Liver (tissue), 3 donors: ENCODE data around the gene GPR156.

Experiments used
- CTCF ChIP-seq: fragments of 150-350 bp; IDR thresholded peaks from 2 replicates; pipeline ENCODE4 v1.5.1; 2017; ENCODE audit warnings: improper control_type of control experiment, low read depth, low read length; ENCODE audit not compliant: missing input control
- EGR1 ChIP-seq, 2 donors: IDR thresholded peaks; 2 replicates each; pipeline ENCODE4 v1.6.1; 2016 to 2018; ENCODE audit warnings: antibody characterized with exemption in 2 of 2, low read depth in 2 of 2
- FOXA1 ChIP-seq: IDR thresholded peaks from 2 replicates; pipeline ENCODE4 v1.6.1; 2016; ENCODE audit warnings: antibody characterized with exemption
- GABPA ChIP-seq, 2 donors: IDR thresholded peaks in 1 of 2; conservative IDR thresholded peaks in 1 of 2; 2 replicates each; pipeline ENCODE4 v1.6.1; 2016; ENCODE audit warnings: antibody characterized with exemption in 2 of 2, mild to moderate bottlenecking in 1 of 2, moderate library complexity in 1 of 2
- HNF4A ChIP-seq, 2 donors: conservative IDR thresholded peaks; 2 replicates each; pipeline ENCODE4 v1.6.1; 2016; ENCODE audit warnings: antibody characterized with exemption in 2 of 2, mild to moderate bottlenecking in 2 of 2
- JUND ChIP-seq, 2 donors: IDR thresholded peaks; 2 replicates each; pipeline ENCODE4 v1.6.1; 2016; ENCODE audit warnings: antibody characterized with exemption in 2 of 2
- RAD21 ChIP-seq, 2 donors: IDR thresholded peaks; 2 replicates each; pipeline ENCODE4 v1.6.1; 2016; ENCODE audit warnings: antibody characterized with exemption in 2 of 2, mild to moderate bottlenecking in 2 of 2
- REST ChIP-seq: IDR thresholded peaks from 2 replicates; pipeline ENCODE4 v1.6.1; 2016; ENCODE audit warnings: antibody characterized with exemption, mild to moderate bottlenecking
- RXRA ChIP-seq, 2 donors: IDR thresholded peaks; 2 replicates each; pipeline ENCODE4 v1.6.1; 2017 to 2018; ENCODE audit warnings: antibody characterized with exemption in 2 of 2, mild to moderate bottlenecking in 1 of 2
- SP1 ChIP-seq: IDR thresholded peaks from 2 replicates; pipeline ENCODE4 v1.6.1; 2018; ENCODE audit warnings: antibody characterized with exemption, mild to moderate bottlenecking
- TAF1 ChIP-seq: conservative IDR thresholded peaks from 2 replicates; pipeline ENCODE4 v1.6.1; 2016; ENCODE audit warnings: antibody characterized with exemption, mild to moderate bottlenecking
- YY1 ChIP-seq: IDR thresholded peaks from 2 replicates; pipeline ENCODE4 v1.6.1; 2016; ENCODE audit warnings: antibody characterized with exemption, mild to moderate bottlenecking
- TF ChIP-seq, protein P1 (sequence below): IDR thresholded peaks from 2 replicates; pipeline ENCODE4 v1.6.1; 2016; ENCODE audit warnings: antibody characterized with exemption
- TF ChIP-seq, protein P2 (sequence below): IDR thresholded peaks from 2 replicates; pipeline ENCODE4 v1.6.1; 2016; ENCODE audit warnings: antibody characterized with exemption
- donor health status: healthy.
- donor health status: healthy.

DNA sequence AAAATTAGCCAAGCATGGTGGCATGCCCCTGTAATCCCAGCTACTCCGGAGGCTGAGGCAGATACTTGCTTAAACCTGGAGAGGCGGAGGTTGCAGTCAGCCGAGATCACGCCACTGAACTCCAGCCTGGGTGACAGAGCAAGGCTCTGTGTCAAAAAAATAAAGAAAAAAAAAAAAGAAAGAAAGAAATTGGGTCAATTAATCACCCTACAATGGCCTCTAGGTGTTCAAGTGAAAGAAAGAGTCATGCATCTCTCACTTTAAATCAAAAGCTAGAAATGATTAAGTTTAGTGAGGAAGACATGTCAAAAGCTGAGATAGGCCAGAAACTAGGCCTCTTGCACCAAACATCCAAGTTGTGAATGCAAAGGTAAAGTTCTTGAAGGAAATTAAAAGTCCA is 145.9 kb downstream of the GPR156 start:
- TF ChIP-seq CTCF (no peak), SP1 (no peak), JUND (IDR thresholded peaks at IDR 0.05) (no peak), GABPA (IDR thresholded peaks at IDR 0.05 in 1 of 2, conservative IDR thresholded peaks at IDR 0.05 in 1 of 2) (no peak), TAF1 (no peak), RAD21 (IDR thresholded peaks at IDR 0.05) (no peak), YY1 (no peak), REST (no peak), EGR1 (IDR thresholded peaks at IDR 0.05; ENCODE audit: low read depth in 2 of 2) (no peak), HNF4A (conservative IDR thresholded peaks at IDR 0.05) (no peak), FOXA1 (no peak), RXRA (IDR thresholded peaks at IDR 0.05) (no peak)
- TF ChIP-seq, protein P1, sequence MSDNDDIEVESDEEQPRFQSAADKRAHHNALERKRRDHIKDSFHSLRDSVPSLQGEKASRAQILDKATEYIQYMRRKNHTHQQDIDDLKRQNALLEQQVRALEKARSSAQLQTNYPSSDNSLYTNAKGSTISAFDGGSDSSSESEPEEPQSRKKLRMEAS = no peak
- TF ChIP-seq, protein P2, sequence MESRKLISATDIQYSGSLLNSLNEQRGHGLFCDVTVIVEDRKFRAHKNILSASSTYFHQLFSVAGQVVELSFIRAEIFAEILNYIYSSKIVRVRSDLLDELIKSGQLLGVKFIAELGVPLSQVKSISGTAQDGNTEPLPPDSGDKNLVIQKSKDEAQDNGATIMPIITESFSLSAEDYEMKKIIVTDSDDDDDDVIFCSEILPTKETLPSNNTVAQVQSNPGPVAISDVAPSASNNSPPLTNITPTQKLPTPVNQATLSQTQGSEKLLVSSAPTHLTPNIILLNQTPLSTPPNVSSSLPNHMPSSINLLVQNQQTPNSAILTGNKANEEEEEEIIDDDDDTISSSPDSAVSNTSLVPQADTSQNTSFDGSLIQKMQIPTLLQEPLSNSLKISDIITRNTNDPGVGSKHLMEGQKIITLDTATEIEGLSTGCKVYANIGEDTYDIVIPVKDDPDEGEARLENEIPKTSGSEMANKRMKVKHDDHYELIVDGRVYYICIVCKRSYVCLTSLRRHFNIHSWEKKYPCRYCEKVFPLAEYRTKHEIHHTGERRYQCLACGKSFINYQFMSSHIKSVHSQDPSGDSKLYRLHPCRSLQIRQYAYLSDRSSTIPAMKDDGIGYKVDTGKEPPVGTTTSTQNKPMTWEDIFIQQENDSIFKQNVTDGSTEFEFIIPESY = no peak
